Measurements from ENCODE around the gene EPHB2. TPM values are rescaled to one million over a fixed set of nuclear protein-coding genes. Genes with fewer than 3 reads are reported as not detected.

The EPHB2 gene
- total and polyA plus RNA-seq, 7 donors = 1.2 to 38.6 (median 3.0) TPM

DNA sequence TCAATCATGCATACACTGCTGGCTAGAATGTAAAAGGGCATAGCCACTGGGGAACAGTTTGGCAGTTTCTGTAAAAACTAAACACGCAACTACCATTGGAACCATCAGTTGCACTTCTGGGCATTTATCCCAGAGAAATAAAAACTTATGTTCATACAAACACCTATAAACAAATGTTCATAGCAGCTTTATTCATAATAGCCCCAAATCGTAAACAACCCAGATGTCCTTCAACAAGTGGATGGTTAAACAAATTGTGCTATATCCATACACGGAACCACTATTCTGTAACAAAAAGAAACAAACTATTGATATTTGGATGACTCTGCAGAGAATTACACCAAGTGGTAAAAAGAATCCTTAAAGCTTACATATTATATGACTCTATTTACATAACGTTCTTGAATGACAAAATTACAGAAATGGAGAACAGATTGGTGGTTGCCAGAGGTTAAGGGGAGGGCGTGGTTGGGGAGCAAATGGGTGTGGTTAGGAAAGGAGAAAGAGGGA lies 239.2 kb downstream of the EPHB2 start:
- H3K4me1 ChIP-seq = peaks cover 0 to 15% (median 9%) of the 10 kb centered on the region in 4 donors
- no peaks in the 10 kb centered on the region for H3K36me3 ChIP-seq
- WGBS, 2 donors = 14 to 57% methylated on average over 5 of the region's 5 CpGs
- no peak for DNase-seq
- no peak for TF ChIP-seq POLR2AphosphoS5 (IDR thresholded peaks at IDR 0.05)
- TF ChIP-seq EP300 (IDR thresholded peaks at IDR 0.05) = no peak
- TF ChIP-seq CTCF (IDR thresholded peaks at IDR 0.05) = no peak
- TF ChIP-seq POLR2A (IDR thresholded peaks at IDR 0.05) = no peak
- H3K27me3 ChIP-seq = peaks cover 9 to 49% (median 29%) of the 10 kb centered on the region in 3 donors
- no peak overlapping the region for H3K4me3 ChIP-seq
- no peaks in the 10 kb centered on the region for H3K9me3 ChIP-seq
- no peak overlapping the region for H3K27ac ChIP-seq
- intact Hi-C loops (cut with DNase I) = no loop called here

DNA sequence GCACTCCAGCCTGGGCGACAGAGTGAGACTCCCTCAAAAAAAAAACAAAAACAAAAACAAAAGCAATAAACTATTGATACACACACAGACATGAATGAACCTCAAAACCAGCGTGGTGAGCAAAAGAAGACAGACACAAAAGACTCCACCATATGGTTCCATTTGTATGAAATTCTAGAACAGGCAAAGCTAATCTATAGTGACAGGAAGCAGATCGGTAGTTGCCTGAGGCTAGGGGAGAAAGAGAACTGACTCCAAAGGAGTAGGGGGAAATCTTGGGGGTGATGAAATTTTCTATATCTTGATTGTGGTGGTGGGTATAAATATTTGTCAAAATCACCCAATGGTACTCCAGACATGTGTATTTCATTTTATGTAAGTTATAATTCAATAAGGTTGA lies 241.2 kb downstream of the EPHB2 start:
- Histone ChIP-seq H3K9me3 (no peaks in the 10 kb centered on the region), H3K36me3 (no peaks in the 10 kb centered on the region), H3K27me3 (peaks cover 9 to 51% (median 29%) of the 10 kb centered on the region in 3 donors), H3K4me3 (no peak overlapping the region), H3K27ac (no peak overlapping the region), H3K4me1 (peaks cover 0 to 15% (median 9%) of the 10 kb centered on the region in 4 donors)
- no peak for DNase-seq
- WGBS, 2 donors = 70 to 78% methylated on average over 3 of the region's 3 CpGs
- TF ChIP-seq POLR2A (IDR thresholded peaks at IDR 0.05) (no peak), EP300 (IDR thresholded peaks at IDR 0.05) (no peak), CTCF (IDR thresholded peaks at IDR 0.05) (no peak), POLR2AphosphoS5 (IDR thresholded peaks at IDR 0.05) (no peak)
- intact Hi-C loops (cut with DNase I) = no loop called here

DNA sequence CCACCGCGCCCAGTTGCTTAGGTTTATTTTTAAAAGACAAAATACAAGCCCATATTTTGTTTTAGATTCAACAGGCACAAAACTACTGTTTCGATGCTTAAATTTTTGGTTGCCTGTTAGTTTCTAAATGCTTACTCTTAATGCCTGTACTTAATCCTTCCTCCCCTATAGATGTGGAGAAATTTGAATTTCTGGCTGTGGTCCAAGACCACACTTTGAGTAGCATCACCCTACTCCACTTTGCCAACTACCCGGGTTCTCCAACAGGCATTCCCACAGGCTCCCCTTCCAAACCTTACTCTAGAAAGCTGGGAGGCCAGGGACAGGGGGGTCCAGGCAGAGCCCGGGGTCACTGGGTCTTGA lies 242.0 kb downstream of the EPHB2 start:
- Histone ChIP-seq H3K36me3 (no peaks in the 10 kb centered on the region), H3K27me3 (peaks cover 9 to 51% (median 29%) of the 10 kb centered on the region in 3 donors), H3K27ac (no peak overlapping the region), H3K4me1 (peaks cover 0 to 15% (median 9%) of the 10 kb centered on the region in 4 donors), H3K9me3 (no peaks in the 10 kb centered on the region), H3K4me3 (no peak overlapping the region)
- intact Hi-C loops (cut with DNase I) = no loop called here
- DNase-seq = no peak
- WGBS, 2 donors = 70 to 83% methylated on average over 5 of the region's 5 CpGs
- TF ChIP-seq POLR2AphosphoS5 (IDR thresholded peaks at IDR 0.05) = no peak

GRCh38 chr1:22953057-22953739 lies 242.6 kb downstream of the EPHB2 start:
- intact Hi-C loops (cut with DNase I) = no loop called here
- WGBS, 2 donors = 6 to 12% methylated on average over 92 of the region's 92 CpGs
- Histone ChIP-seq H3K27me3 (peaks cover 9 to 51% (median 29%) of the 10 kb centered on the region in 3 donors), H3K27ac (no peak overlapping the region), H3K36me3 (no peaks in the 10 kb centered on the region), H3K4me1 (peaks cover 0 to 15% (median 9%) of the 10 kb centered on the region in 4 donors), H3K4me3 (peak overlapping the region in 2 of 4 donors; percentile 16 to 30), H3K9me3 (no peaks in the 10 kb centered on the region)
- DNase-seq = no peak
- TF ChIP-seq CTCF (IDR thresholded peaks at IDR 0.05) (no peak), EP300 (IDR thresholded peaks at IDR 0.05) (no peak), POLR2AphosphoS5 (IDR thresholded peaks at IDR 0.05) (no peak), POLR2A (IDR thresholded peaks at IDR 0.05) (no peak)

GRCh38 chr1:22953740-22954141 lies 243.1 kb downstream of the EPHB2 start:
- H3K4me3 ChIP-seq = peak overlapping the region in 1 of 4 donors; percentile 30
- no peaks in the 10 kb centered on the region for H3K36me3 ChIP-seq
- H3K27me3 ChIP-seq = peaks cover 9 to 51% (median 29%) of the 10 kb centered on the region in 3 donors
- TF ChIP-seq POLR2A (IDR thresholded peaks at IDR 0.05) = no peak
- TF ChIP-seq EP300 (IDR thresholded peaks at IDR 0.05) = no peak
- no peak for TF ChIP-seq POLR2AphosphoS5 (IDR thresholded peaks at IDR 0.05)
- no peak for TF ChIP-seq CTCF (IDR thresholded peaks at IDR 0.05)
- WGBS, 2 donors = 10 to 15% methylated on average over 38 of the region's 38 CpGs
- no peaks in the 10 kb centered on the region for H3K9me3 ChIP-seq
- peaks cover 0 to 15% (median 9%) of the 10 kb centered on the region in 4 donors for H3K4me1 ChIP-seq
- intact Hi-C loops (cut with DNase I) = no loop called here
- no peak overlapping the region for H3K27ac ChIP-seq
- DNase-seq = no peak

Data from sigmoid colon (tissue), 7 donors.